ENCODE results near the gene BAHD1. TPM values are rescaled to one million over a fixed set of nuclear protein-coding genes. Genes with fewer than 3 reads are reported as not detected.

BAHD1 gene
- total RNA-seq, 1 donor from 2014 or later: 17.1 TPM

- intact Hi-C loops (cut with micrococcal nuclease): loop anchor here (10.0 kb wide), 2 partner anchors 81 to 141 kb away; partner anchors contain the start of genes ANKRD63 and CCDC9B
- no peak for DNase-seq
- Histone ChIP-seq H3K4me3 (no peak overlapping the region), H3K27me3 (ENCODE audit: low read depth) (no peaks in the 10 kb centered on the region), H3K4me1 (peaks cover 15% of the 10 kb centered on the region), H3K36me3 (no peaks in the 10 kb centered on the region), H3K9me3 (replicated peaks) (no peaks in the 10 kb centered on the region), H3K27ac (replicated peaks) (no peak overlapping the region)
- TF ChIP-seq CTCF (IDR thresholded peaks at IDR 0.05; ENCODE audit: borderline replicate concordance): no peak
These were observed 15.1 kb upstream of the BAHD1 start for GRCh38 chr15:40425681-40426080.

- Histone ChIP-seq H3K9me3 (replicated peaks) (no peaks in the 10 kb centered on the region), H3K4me1 (no peaks in the 10 kb centered on the region), H3K27me3 (ENCODE audit: low read depth) (no peaks in the 10 kb centered on the region), H3K36me3 (no peaks in the 10 kb centered on the region), H3K4me3 (no peak overlapping the region), H3K27ac (replicated peaks) (no peak overlapping the region)
- TF ChIP-seq CTCF (IDR thresholded peaks at IDR 0.05; ENCODE audit: borderline replicate concordance): no peak
- no peak for DNase-seq
- intact Hi-C loops (cut with micrococcal nuclease): loop anchor here (10.0 kb wide), 2 partner anchors 82 to 142 kb away; partner anchors contain the start of genes ANKRD63 and CCDC9B
These were observed 13.6 kb upstream of the BAHD1 start for GRCh38 chr15:40427188-40427587.

GRCh38 chr15:40428185-40428584 lies 12.6 kb upstream of the BAHD1 start:
- intact Hi-C loops (cut with micrococcal nuclease): loop anchor here (10.0 kb wide), 2 partner anchors 83 to 143 kb away; partner anchors contain the start of genes ANKRD63 and CCDC9B

GRCh38 chr15:40429068-40429710 lies 11.6 kb upstream of the BAHD1 start:
- no peak for DNase-seq
- Histone ChIP-seq H3K9me3 (replicated peaks) (no peaks in the 10 kb centered on the region), H3K4me1 (no peaks in the 10 kb centered on the region), H3K27ac (replicated peaks) (no peak overlapping the region), H3K27me3 (ENCODE audit: low read depth) (no peaks in the 10 kb centered on the region), H3K36me3 (no peaks in the 10 kb centered on the region), H3K4me3 (no peak overlapping the region)
- intact Hi-C loops (cut with micrococcal nuclease): loop anchor here (10.0 kb wide), 2 partner anchors 84 to 144 kb away; partner anchors contain the start of genes ANKRD63 and CCDC9B
- TF ChIP-seq CTCF (IDR thresholded peaks at IDR 0.05; ENCODE audit: borderline replicate concordance): no peak

More at GRCh38 chr15:40428185-40428584, 12.6 kb upstream of the BAHD1 start:
- DNase-seq: no peak
- H3K27ac ChIP-seq (replicated peaks): no peak overlapping the region
- no peak overlapping the region for H3K4me3 ChIP-seq
- no peaks in the 10 kb centered on the region for H3K27me3 ChIP-seq (ENCODE audit: low read depth)
- no peaks in the 10 kb centered on the region for H3K9me3 ChIP-seq (replicated peaks)
- no peak for TF ChIP-seq CTCF (IDR thresholded peaks at IDR 0.05; ENCODE audit: borderline replicate concordance)
- H3K4me1 ChIP-seq: no peaks in the 10 kb centered on the region
- no peaks in the 10 kb centered on the region for H3K36me3 ChIP-seq

GRCh38 chr15:40430271-40430805 lies 10.4 kb upstream of the BAHD1 start:
- intact Hi-C loops (cut with micrococcal nuclease): no loop called here
- H3K9me3 ChIP-seq (replicated peaks): no peaks in the 10 kb centered on the region
- no peak overlapping the region for H3K27ac ChIP-seq (replicated peaks)
- TF ChIP-seq CTCF (IDR thresholded peaks at IDR 0.05; ENCODE audit: borderline replicate concordance): no peak
- no peak overlapping the region for H3K4me3 ChIP-seq
- H3K36me3 ChIP-seq: no peaks in the 10 kb centered on the region
- H3K27me3 ChIP-seq (ENCODE audit: low read depth): peaks cover 4% of the 10 kb centered on the region
- no peaks in the 10 kb centered on the region for H3K4me1 ChIP-seq
- DNase-seq: no peak
